Activated CD4-positive, alpha-beta T cell treated with anti-CD3 and anti-CD28 coated beads, Interleukin-2, amount 10 ng/mL, durations not matched to agents 7 days and 5 days (primary cell): ENCODE data around the gene MGMT. TPM values are rescaled to one million over a fixed set of nuclear protein-coding genes. Genes with fewer than 3 reads are reported as not detected.

Source experiments
- CTCF ChIA-PET: fragments of 350-600 bp; sonication (Branson Sonifier 250); formaldehyde crosslinking; loops from one replicate; lab custom pipeline; 2021; ENCODE audit warnings: antibody characterized with exemption; lab: Charles Lee
- POLR2A ChIA-PET: fragments of 350-600 bp; sonication (Branson Sonifier 250); formaldehyde crosslinking; loops from one replicate; lab custom pipeline; 2021; ENCODE audit warnings: antibody characterized with exemption; lab: Charles Lee
- DNase-seq: peaks from one replicate; pipeline ENCODE4 v3.0.0-alpha.2; 2020
- H3K27ac Mint-ChIP-seq: one replicate; pipeline ENCODE4 v1.8.0; 2021; ENCODE audit warnings: mild to moderate bottlenecking, moderate library complexity, mixed read lengths
- H3K27me3 Mint-ChIP-seq: one replicate; pipeline ENCODE4 v1.8.0; 2021; ENCODE audit warnings: mixed read lengths
- H3K36me3 Mint-ChIP-seq: one replicate; pipeline ENCODE4 v1.8.0; 2021; ENCODE audit warnings: low read depth, mixed read lengths
- H3K4me1 Mint-ChIP-seq: one replicate; pipeline ENCODE4 v1.8.0; 2021; ENCODE audit warnings: mixed read lengths
- H3K4me3 Mint-ChIP-seq: one replicate; pipeline ENCODE4 v1.8.0; 2021; ENCODE audit warnings: mild to moderate bottlenecking, moderate library complexity, mixed read lengths
- H3K9me3 Mint-ChIP-seq: one replicate; pipeline ENCODE4 v1.8.0; 2021; ENCODE audit warnings: mixed read lengths
- total RNA-seq, 2 experiments: library from RNA; stranded (reverse); gene quantifications; one replicate each; pipeline ENCODE4 v1.2.3, GENCODE V29; 2021

MGMT gene
- total RNA-seq, 2 experiments from 2014 or later = 17.6 to 19.3 TPM

DNA sequence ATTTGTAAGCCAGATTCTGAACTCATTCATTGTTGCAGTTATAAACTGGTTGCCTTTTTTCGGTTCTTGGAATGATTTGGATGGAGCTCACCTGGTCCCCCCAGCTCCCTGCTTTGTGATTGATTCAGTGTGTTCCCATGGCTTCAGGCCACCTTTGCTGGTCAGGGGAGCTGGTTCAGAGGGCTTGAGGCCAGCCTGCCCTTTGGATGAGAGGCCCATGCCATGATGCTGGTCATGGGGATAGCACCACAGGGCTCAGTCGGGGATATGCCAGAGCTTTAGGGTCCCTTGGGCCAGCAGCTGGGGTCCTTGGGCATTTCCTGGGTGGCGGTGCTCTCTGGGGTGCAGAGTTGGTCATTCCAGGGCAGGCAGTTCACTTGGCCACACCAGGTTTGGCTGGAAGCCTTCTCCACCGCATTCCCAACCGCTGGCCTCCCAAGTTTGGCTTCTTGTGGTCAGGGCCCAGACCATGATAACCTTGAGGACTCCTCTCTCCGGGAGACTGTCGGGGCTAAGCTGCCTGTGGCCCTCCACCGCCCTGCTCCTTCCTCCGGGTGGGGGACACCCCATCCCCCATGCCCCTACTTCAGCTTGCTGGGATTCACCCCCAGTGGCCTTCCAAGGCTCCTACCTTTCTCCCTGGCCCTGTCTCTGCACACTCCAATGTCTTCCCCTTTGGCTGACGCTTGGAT lies 65.1 kb downstream of the MGMT start:
- DNase-seq = no peak
- no peaks in the 10 kb centered on the region for H3K27me3 Mint-ChIP-seq
- H3K36me3 Mint-ChIP-seq = peaks cover 20% of the 10 kb centered on the region
- no peaks in the 10 kb centered on the region for H3K4me1 Mint-ChIP-seq
- ChIA-PET POLR2A (no interaction called here), CTCF (no interaction called here)
- H3K27ac Mint-ChIP-seq = no peak overlapping the region
- no peak overlapping the region for H3K4me3 Mint-ChIP-seq
- H3K9me3 Mint-ChIP-seq = peaks cover 13% of the 10 kb centered on the region

GRCh38 chr10:129532838-129533237 lies 65.8 kb downstream of the MGMT start:
- no peak for DNase-seq
- CTCF ChIA-PET = no interaction called here
- no peak overlapping the region for H3K27ac Mint-ChIP-seq
- H3K27me3 Mint-ChIP-seq = no peaks in the 10 kb centered on the region
- peaks cover 23% of the 10 kb centered on the region for H3K36me3 Mint-ChIP-seq
- no peak overlapping the region for H3K4me3 Mint-ChIP-seq
- H3K9me3 Mint-ChIP-seq = peaks cover 8% of the 10 kb centered on the region
- no peaks in the 10 kb centered on the region for H3K4me1 Mint-ChIP-seq
- POLR2A ChIA-PET = no interaction called here

DNA sequence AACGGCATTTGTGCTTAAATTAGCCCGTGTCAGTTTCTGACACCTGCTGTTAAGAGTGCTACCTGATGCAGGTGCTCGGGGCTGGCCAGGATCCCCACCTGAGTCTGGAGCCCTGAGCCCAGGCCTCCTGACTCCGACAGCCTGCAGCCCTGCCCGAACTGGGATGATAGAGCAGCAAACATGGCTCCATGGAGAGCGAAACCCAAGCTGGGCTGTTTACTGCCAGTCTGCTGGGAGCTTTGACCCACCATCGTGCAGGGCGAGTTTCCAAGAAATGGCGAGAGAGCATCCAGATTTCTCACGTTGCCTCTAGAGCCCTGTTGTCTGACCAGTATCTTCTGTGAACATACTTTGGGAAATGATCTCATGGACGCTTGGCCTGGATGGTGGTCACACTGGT lies 66.2 kb downstream of the MGMT start:
- Mint-ChIP-seq H3K27me3 (no peaks in the 10 kb centered on the region), H3K27ac (no peak overlapping the region), H3K9me3 (peaks cover 8% of the 10 kb centered on the region), H3K4me3 (no peak overlapping the region), H3K4me1 (no peaks in the 10 kb centered on the region), H3K36me3 (peaks cover 23% of the 10 kb centered on the region)
- ChIA-PET CTCF (no interaction called here), POLR2A (no interaction called here)
- no peak for DNase-seq

DNA sequence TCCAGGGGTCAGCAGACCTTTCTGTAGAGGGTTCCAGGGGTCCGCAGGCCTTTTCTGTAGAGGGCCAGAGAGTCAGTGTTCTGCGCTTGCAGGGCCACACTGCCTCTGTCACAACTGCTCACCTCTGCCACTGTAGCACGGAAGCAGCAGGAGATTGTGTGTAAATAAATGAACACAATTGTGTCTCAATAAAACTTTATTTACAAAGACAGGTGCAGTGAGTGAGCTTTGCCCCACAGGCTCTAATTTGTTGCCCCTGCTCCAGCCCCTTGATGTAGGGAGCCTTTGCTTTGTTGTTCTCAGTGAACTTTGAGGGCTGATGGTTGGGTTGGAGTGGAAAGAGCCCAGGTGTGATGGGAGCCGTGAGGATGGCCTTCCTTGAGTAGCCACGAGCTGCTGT lies 67.8 kb downstream of the MGMT start:
- CTCF ChIA-PET = interaction anchor here (0.6 kb wide), 1 partner anchor 1414 kb away, joined by 3 read pairs; no protein-coding TSS in a partner anchor
- DNase-seq = no peak
- Mint-ChIP-seq H3K27ac (no peak overlapping the region), H3K27me3 (no peaks in the 10 kb centered on the region), H3K36me3 (peaks cover 21% of the 10 kb centered on the region), H3K9me3 (peaks cover 8% of the 10 kb centered on the region), H3K4me3 (no peak overlapping the region), H3K4me1 (no peaks in the 10 kb centered on the region)
- POLR2A ChIA-PET = no interaction called here

- Mint-ChIP-seq H3K36me3 (peaks cover 21% of the 10 kb centered on the region), H3K4me3 (no peak overlapping the region), H3K9me3 (peaks cover 4% of the 10 kb centered on the region), H3K27me3 (no peaks in the 10 kb centered on the region), H3K27ac (no peak overlapping the region), H3K4me1 (no peaks in the 10 kb centered on the region)
- DNase-seq = no peak
- POLR2A ChIA-PET = no interaction called here
- CTCF ChIA-PET = no interaction called here
These were observed 69.3 kb downstream of the MGMT start for GRCh38 chr10:129536336-129536735.

GRCh38 chr10:129537151-129537550 lies 70.1 kb downstream of the MGMT start:
- ChIA-PET CTCF (no interaction called here), POLR2A (no interaction called here)
- DNase-seq = no peak
- Mint-ChIP-seq H3K27ac (no peak overlapping the region), H3K9me3 (peaks cover 3% of the 10 kb centered on the region), H3K36me3 (peaks cover 21% of the 10 kb centered on the region), H3K4me1 (no peaks in the 10 kb centered on the region), H3K27me3 (no peaks in the 10 kb centered on the region), H3K4me3 (no peak overlapping the region)

DNA sequence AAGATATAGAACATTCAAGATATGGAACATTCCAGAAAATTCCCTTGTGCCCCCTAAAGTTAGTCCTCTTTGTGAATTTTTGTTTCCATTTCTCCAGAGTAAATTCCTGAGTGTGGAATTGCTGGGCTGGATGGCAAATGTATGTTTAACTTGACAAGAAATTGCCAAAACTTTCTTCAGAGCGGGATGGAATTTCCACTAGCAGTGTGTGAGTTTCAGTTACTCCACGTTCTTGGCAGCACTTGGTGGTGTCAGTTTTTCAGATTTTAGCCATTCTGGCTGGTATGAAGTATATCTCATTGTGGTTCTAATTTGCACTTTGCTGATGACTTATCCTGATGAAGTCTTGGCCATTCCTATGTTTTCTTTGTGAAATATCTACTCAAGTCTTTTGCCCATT lies 71.2 kb downstream of the MGMT start:
- Mint-ChIP-seq H3K27me3 (no peaks in the 10 kb centered on the region), H3K27ac (no peak overlapping the region), H3K4me1 (no peaks in the 10 kb centered on the region), H3K36me3 (peaks cover 16% of the 10 kb centered on the region), H3K4me3 (no peak overlapping the region), H3K9me3 (peaks cover 3% of the 10 kb centered on the region)
- ChIA-PET POLR2A (no interaction called here), CTCF (no interaction called here)
- DNase-seq = no peak

GRCh38 chr10:129541200-129541599 lies 74.2 kb downstream of the MGMT start:
- no peaks in the 10 kb centered on the region for H3K4me1 Mint-ChIP-seq
- H3K27me3 Mint-ChIP-seq = no peaks in the 10 kb centered on the region
- peaks cover 13% of the 10 kb centered on the region for H3K36me3 Mint-ChIP-seq
- CTCF ChIA-PET = no interaction called here
- H3K9me3 Mint-ChIP-seq = no peaks in the 10 kb centered on the region
- no peak overlapping the region for H3K27ac Mint-ChIP-seq
- H3K4me3 Mint-ChIP-seq = no peak overlapping the region
- no peak for DNase-seq
- POLR2A ChIA-PET = no interaction called here

GRCh38 chr10:129541748-129542487 lies 74.9 kb downstream of the MGMT start:
- Mint-ChIP-seq H3K4me3 (no peak overlapping the region), H3K27me3 (no peaks in the 10 kb centered on the region), H3K9me3 (no peaks in the 10 kb centered on the region), H3K36me3 (peaks cover 7% of the 10 kb centered on the region), H3K27ac (no peak overlapping the region), H3K4me1 (no peaks in the 10 kb centered on the region)
- DNase-seq = no peak
- CTCF ChIA-PET = interaction anchor here (0.5 kb wide), 1 partner anchor 124 kb away, joined by 4 read pairs; no protein-coding TSS in a partner anchor
- POLR2A ChIA-PET = no interaction called here

- Mint-ChIP-seq H3K4me1 (no peaks in the 10 kb centered on the region), H3K36me3 (peaks cover 2% of the 10 kb centered on the region), H3K27ac (no peak overlapping the region), H3K27me3 (no peaks in the 10 kb centered on the region), H3K4me3 (no peak overlapping the region), H3K9me3 (no peaks in the 10 kb centered on the region)
- DNase-seq = no peak
- ChIA-PET POLR2A (no interaction called here), CTCF (interaction anchor here (0.5 kb wide), 1 partner anchor 125 kb away, joined by 4 read pairs; no protein-coding TSS in a partner anchor)
These were observed 75.5 kb downstream of the MGMT start for GRCh38 chr10:129542589-129542988.

GRCh38 chr10:129544205-129545202 lies 77.5 kb downstream of the MGMT start:
- no peaks in the 10 kb centered on the region for H3K27me3 Mint-ChIP-seq
- no peak for DNase-seq
- ChIA-PET POLR2A (no interaction called here), CTCF (no interaction called here)
- no peaks in the 10 kb centered on the region for H3K4me1 Mint-ChIP-seq
- no peak overlapping the region for H3K27ac Mint-ChIP-seq
- H3K9me3 Mint-ChIP-seq = no peaks in the 10 kb centered on the region
- H3K4me3 Mint-ChIP-seq = no peak overlapping the region
- no peaks in the 10 kb centered on the region for H3K36me3 Mint-ChIP-seq

DNA sequence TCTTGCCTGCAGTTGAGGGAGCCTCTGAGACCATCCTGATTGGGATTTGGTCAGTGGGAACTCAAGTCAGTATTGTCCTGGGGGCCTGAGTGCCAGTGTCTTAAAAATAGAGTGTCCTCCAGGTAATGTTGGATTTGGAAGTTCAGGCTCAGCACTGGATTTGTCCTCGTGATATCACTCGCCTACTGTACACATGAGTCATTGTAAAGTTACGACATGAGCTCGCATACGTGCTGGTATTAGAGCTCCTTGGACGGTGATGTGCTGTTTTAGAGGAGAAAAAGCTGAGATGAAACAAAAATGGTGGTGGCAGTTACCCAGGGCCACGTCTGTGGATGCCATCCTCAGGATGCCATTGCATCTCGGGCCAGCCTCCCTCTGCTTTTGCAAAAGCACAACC lies 78.2 kb downstream of the MGMT start:
- Mint-ChIP-seq H3K27ac (no peak overlapping the region), H3K36me3 (no peaks in the 10 kb centered on the region), H3K27me3 (no peaks in the 10 kb centered on the region), H3K9me3 (no peaks in the 10 kb centered on the region), H3K4me1 (no peaks in the 10 kb centered on the region), H3K4me3 (no peak overlapping the region)
- POLR2A ChIA-PET = no interaction called here
- no peak for DNase-seq
- CTCF ChIA-PET = no interaction called here
